Erythroblast (primary cell): ENCODE results near the gene MAP2K1.

Experiments
- GATA1 ChIP-seq: IDR thresholded peaks from 2 replicates; pipeline ENCODE4 v1.6.1; 2011; ENCODE audit warnings: low read depth, mild to moderate bottlenecking, control low read depth, low read length, moderate library complexity
- POLR2A ChIP-seq: IDR thresholded peaks from 2 replicates; pipeline ENCODE4 v1.6.1; 2011; ENCODE audit warnings: mild to moderate bottlenecking, low read length

GRCh38 chr15:66502491-66502890 lies 115.8 kb downstream of the MAP2K1 start:
- TF ChIP-seq POLR2A (peak; percentile 9), GATA1 (no peak)
